ENCODE results near the gene JPH4.

- TF ChIP-seq CTCF (IDR thresholded peaks at IDR 0.05; ENCODE audit: borderline replicate concordance, extremely low read depth, low read length, poor library complexity, severe bottlenecking): no peak
- TF ChIP-seq EZH2 (IDR thresholded peaks at IDR 0.05; ENCODE audit: borderline replicate concordance, low read depth, low read length, severe bottlenecking): no peak
Observed at GRCh38 chr14:23551266-23552028, 27.1 kb downstream of the JPH4 start, which contains the start of gene ZFHX2.
